ENCODE measurements around the gene SPNS1.
"Not testable (repeated sequence)": the region's sequence is repeated elsewhere in the genome, so short reads cannot be mapped to it uniquely, and the experiment has no call there.

SPNS1 gene

GRCh38 chr16:28990375-28991040 is 15.9 kb downstream of the SPNS1 start:
- DNase-seq: no peak

DNA sequence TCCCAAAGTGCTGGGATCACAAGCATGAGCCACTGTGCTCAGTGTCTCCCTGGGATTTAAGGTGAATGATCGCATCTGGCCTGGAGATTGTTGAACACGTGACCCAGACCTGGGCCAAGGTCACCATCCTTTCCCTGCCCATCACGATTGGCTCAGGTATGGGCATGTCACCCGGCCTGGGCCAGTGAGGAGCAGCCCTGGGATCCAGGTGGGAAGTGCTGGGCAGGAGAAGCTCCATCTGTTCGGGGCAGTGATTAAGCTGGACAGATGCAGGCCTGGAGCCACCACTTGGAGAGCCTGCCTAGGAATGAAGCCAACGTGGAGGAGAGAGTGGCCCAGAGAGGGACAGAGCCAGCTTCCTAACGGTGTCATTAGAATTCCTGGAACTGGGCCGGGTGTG is 17.1 kb downstream of the SPNS1 start:
- DNase-seq: no peak

GRCh38 chr16:28992496-28992895 is 17.9 kb downstream of the SPNS1 start:
- DNase-seq: no peak

- DNase-seq: no peak
These were observed 24.3 kb downstream of the SPNS1 start for GRCh38 chr16:28998837-28999236.

DNA sequence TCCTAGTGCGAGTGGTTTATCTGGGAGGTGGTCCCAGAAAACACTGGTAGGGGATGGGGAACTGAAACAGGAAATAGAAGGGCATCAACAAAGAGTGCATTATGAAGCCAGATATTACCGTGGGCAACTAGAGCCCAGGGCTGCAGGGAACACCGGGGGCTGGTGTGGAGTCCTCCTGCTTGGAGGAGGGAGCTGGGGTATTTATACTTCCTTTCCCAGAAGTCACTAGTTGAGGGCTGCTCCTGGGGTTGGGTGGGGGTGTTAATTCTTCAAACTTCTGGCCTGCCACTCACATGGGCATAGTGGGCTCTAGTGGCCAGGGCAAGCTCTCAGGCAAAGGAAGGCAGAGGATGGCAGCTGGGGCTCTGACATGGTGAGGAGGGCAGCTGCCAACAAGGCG is 25.0 kb downstream of the SPNS1 start:
- no peak for DNase-seq

DNA sequence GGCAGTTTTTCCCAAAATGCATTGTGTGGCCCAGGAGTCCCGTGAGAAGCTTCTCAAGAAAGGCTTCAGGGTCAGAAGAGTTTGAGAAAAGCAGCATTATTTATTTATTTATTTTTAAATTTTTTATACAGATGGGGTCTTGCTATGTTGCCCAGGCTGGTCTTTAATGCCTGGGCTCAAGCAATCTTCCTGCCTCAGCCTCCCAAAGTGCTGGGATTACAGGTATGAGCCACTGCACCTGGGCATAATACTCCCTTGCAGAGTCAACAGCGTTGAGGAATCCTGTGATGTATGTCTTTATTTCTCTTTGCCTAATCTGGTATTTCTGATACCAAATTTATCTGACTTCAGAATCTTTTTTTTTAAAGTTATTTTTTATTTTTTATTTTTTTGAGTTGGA is 25.4 kb downstream of the SPNS1 start:
- no peak for DNase-seq

DNA sequence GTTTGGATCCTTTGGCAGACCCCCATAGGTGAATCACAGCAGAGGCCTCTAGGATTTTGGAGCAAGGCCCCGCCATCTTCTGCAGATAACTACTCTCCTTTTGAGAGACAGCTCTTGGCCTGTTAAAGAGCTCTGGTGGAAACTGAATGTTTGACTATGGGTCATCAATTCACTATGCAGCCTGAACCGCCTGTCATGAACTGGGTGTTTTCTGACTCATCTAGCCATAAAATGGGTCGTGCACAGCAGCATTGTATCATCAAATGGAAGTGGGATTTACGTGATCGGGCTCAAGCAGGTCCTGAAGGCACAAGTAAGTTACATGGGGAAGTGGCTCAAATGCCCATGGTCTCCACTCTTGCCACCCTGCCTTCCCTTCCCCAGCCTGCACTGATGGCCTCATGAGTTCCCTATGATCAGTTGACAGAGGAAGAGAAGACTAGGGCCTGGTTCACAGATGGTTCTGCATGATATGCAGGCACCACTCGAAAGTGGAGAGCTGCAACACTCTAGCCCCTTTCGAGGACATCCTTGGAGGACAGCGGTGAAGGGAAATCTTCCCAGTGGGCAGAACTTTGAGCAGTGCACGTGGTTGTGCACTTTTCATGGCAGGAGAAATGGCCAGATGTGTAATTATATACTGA is 30.0 kb downstream of the SPNS1 start:
- not testable (repeated sequence) for DNase-seq

GRCh38 chr16:29007730-29008593 is 33.4 kb downstream of the SPNS1 start:
- no peak for DNase-seq

DNA sequence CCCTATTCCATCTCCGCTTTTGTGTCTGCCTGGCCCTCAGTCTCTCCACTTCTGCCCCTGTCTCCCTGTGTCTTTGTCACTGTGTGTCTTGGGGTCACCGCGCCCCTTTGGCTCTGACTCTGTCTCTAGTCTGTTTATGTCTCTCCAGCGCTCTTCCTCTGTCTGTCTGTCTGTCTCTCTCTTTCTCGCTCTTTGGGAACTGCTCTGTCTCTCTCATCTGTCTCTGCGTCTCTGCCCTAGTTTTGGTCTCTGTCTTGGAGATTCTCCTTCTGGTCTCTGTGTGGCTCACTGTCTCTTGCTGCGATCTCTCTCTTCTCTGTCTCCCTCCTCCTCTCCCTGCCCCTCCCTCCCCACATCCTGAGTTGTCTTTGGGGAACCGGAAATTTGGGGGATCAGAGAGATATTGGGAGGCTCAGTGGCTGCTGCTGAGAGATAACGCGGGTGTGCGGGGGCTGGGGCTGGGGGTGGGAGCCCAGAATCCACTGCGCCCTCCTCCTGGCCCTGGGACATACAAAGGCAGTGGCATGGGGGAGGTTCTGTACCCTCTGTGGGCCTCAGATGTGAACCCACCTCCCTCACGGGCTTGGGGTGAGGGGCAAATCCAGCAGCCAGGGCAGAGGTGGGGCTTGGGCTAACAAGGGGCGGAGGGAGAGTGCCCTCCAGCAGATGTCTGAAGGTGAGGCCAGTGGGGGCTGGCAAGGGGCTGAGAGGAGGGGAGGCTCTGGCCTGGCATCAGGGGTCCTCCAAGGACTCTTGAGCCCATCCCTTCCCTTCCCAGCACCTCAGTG is 34.7 kb downstream of the SPNS1 start:
- no peak for DNase-seq

GRCh38 chr16:29009838-29010166 is 35.2 kb downstream of the SPNS1 start:
- no peak for DNase-seq

DNA sequence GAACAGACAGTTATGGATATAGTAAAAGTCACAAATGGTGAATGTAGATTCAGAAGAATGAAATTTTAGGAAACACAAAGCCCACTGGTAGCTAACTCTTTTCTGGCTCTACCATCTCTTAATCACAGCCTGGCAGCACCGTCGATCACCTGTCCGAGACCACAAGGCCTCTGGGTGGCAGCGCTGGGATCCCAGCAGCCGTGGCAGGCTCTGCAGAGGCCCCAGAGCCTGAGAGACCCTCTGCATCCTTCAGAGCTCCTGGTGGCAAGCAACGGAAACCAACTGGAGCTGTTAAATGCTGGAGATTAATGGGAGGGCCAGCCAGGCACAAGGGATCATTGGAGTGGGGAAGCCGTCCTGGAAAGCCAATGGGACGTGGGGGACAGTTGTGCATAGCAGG is 36.5 kb downstream of the SPNS1 start:
- no peak for DNase-seq

- DNase-seq: no peak
These were observed 37.3 kb downstream of the SPNS1 start for GRCh38 chr16:29011851-29012250.

- no peak for DNase-seq
These were observed 38.5 kb downstream of the SPNS1 start for GRCh38 chr16:29012913-29013553.

DNA sequence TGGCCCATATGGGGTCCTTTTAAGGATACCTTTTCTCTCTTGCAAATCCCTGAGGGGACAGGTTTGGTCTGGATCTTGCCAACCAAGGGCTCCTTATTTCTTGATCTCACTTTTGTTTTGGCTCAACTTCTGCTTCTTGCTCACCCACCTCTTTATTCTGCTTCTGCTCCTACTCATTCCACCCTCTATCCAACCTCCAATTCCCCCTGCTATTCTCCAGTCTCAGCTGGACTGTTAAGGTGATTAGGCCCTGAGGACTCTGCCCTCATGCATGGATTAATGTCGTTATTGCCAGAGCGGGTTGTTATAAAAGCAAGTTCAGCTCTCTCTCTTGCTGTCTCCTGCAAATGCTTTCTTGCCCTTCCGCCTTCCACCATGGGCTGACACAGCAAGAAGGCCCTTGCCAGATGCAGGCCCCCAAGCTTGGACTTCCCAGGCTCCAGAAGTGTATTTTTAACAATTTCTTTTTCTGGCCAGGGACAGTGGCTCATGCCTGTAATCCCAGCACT is 40.0 kb downstream of the SPNS1 start:
- no peak for DNase-seq

- no peak for DNase-seq
These were observed 47.6 kb downstream of the SPNS1 start for GRCh38 chr16:29022196-29022595.

GRCh38 chr16:29023279-29024277 is 49.0 kb downstream of the SPNS1 start:
- no peak for DNase-seq

GRCh38 chr16:29024278-29024677 is 49.7 kb downstream of the SPNS1 start:
- no peak for DNase-seq

- no peak for DNase-seq
These were observed 50.6 kb downstream of the SPNS1 start for GRCh38 chr16:29025218-29025617.

GRCh38 chr16:29025735-29026134 is 51.2 kb downstream of the SPNS1 start:
- no peak for DNase-seq

- DNase-seq: no peak
These were observed 54.0 kb downstream of the SPNS1 start for GRCh38 chr16:29028457-29029167.
